Measurements from ENCODE around the gene SULF2.

DNA sequence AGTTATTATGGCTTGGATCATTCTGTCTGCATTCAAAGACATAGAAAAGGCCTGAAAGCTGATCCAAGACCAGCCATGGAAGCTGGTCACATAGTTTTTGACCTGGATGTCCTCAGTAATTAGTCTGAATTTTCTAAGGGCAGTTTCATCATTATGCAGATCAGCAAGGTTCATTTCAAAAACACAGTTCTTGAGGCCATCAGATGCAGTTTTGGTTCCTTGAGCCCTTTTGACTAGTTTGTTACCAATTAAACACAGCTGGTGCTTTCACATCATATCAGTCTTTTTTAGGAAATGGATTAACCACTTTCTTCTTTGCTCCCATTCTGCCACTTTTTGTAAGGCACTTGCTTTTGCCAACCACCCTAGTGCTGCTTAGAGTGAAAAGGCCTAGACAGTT lies 154.2 kb downstream of the SULF2 start:
- TF ChIP-seq SUZ12 (IDR thresholded peaks at IDR 0.05) (no peak), NFRKB (IDR thresholded peaks at IDR 0.05) (no peak), SP1 (IDR thresholded peaks at IDR 0.05) (no peak), FOXM1 (IDR thresholded peaks at IDR 0.05; ENCODE audit: borderline replicate concordance) (no peak), BHLHE40 (IDR thresholded peaks at IDR 0.05; ENCODE audit: borderline replicate concordance) (no peak), HDGF (IDR thresholded peaks at IDR 0.05; ENCODE audit: borderline replicate concordance) (no peak), FOXK2 (IDR thresholded peaks at IDR 0.05) (no peak), ELF4 (IDR thresholded peaks at IDR 0.05) (no peak), LEF1 (IDR thresholded peaks at IDR 0.05; ENCODE audit: borderline replicate concordance) (no peak), ARNT (IDR thresholded peaks at IDR 0.05) (no peak), TARDBP (IDR thresholded peaks at IDR 0.05) (no peak), ZNF384 (IDR thresholded peaks at IDR 0.05) (no peak)
